GM23338 (cell line): ENCODE data around the gene ADAMTS14. TPM values are rescaled to one million over a fixed set of nuclear protein-coding genes. Genes with fewer than 3 reads are reported as not detected.

Experiments used
- ATAC-seq: fragments of 200-7000 bp; cut with Tn5 transposase; 3 replicates; pipeline ENCODE4 v1.9.1; 2020
- DNase-seq: peaks from one replicate; pipeline ENCODE4 v3.0.0-alpha.2; 2015; ENCODE audit warnings: low spot score
- H2AFZ ChIP-seq: fragments of 200-600 bp; sonication (generic); 2 replicates; pipeline ENCODE4 v1.8.0; 2016; ENCODE audit warnings: antibody characterized with exemption, mild to moderate bottlenecking, moderate library complexity
- H3F3A ChIP-seq: fragments of 200-600 bp; sonication (generic); replicated peaks from 2 replicates; pipeline ENCODE4 v1.8.0; 2017; ENCODE audit warnings: antibody characterized with exemption, mixed run types, low read depth
- H3K27ac ChIP-seq: fragments of 200-600 bp; sonication (generic); 2 replicates; pipeline ENCODE4 v1.6.1; 2016; ENCODE audit warnings: low read depth
- H3K27me3 ChIP-seq: fragments of 200-600 bp; sonication (generic); 2 replicates; pipeline ENCODE4 v1.8.0; 2016; ENCODE audit warnings: mild to moderate bottlenecking, mixed run types, moderate library complexity; ENCODE audit not compliant: insufficient read depth
- H3K36me3 ChIP-seq: fragments of 200-600 bp; sonication (generic); 2 replicates; pipeline ENCODE4 v1.8.0; 2016; ENCODE audit warnings: mild to moderate bottlenecking; ENCODE audit not compliant: insufficient read depth
- H3K4me1 ChIP-seq: fragments of 200-600 bp; sonication (generic); 2 replicates; pipeline ENCODE4 v1.8.0; 2016; ENCODE audit warnings: mild to moderate bottlenecking, moderate library complexity; ENCODE audit not compliant: insufficient read depth
- H3K4me2 ChIP-seq: fragments of 200-600 bp; sonication (generic); 2 replicates; pipeline ENCODE4 v1.7.1; 2017; ENCODE audit warnings: mixed run types
- H3K4me3 ChIP-seq: fragments of 200-600 bp; sonication (generic); 2 replicates; pipeline ENCODE4 v1.6.1; 2016; ENCODE audit warnings: mixed run types
- H3K79me2 ChIP-seq: fragments of 200-600 bp; sonication (generic); replicated peaks from 2 replicates; pipeline ENCODE4 v1.8.0; 2017; ENCODE audit warnings: mild to moderate bottlenecking; ENCODE audit not compliant: insufficient read depth
- H3K9me2 ChIP-seq: fragments of 200-600 bp; sonication (generic); 2 replicates; pipeline ENCODE4 v1.8.0; 2017; ENCODE audit not compliant: insufficient read depth
- H4K20me1 ChIP-seq: fragments of 200-600 bp; sonication (generic); replicated peaks from 2 replicates; pipeline ENCODE4 v1.8.0; 2017; ENCODE audit warnings: mild to moderate bottlenecking; ENCODE audit not compliant: insufficient read depth
- H3K27ac Mint-ChIP-seq: 2 replicates; pipeline ENCODE4 v1.8.0; 2020; ENCODE audit warnings: inconsistent platforms, mild to moderate bottlenecking, moderate library complexity, mixed read lengths
- H3K27me3 Mint-ChIP-seq: 3 replicates; pipeline ENCODE4 v1.8.0; 2022; ENCODE audit warnings: low read depth, mild to moderate bottlenecking, moderate library complexity, mixed read lengths, inconsistent platforms; ENCODE audit not compliant: insufficient read depth, poor library complexity
- H3K36me3 Mint-ChIP-seq: 3 replicates; pipeline ENCODE4 v1.8.0; 2021; ENCODE audit warnings: low read depth, mild to moderate bottlenecking, inconsistent platforms, moderate library complexity, mixed read lengths
- H3K4me1 Mint-ChIP-seq: 3 replicates; pipeline ENCODE4 v1.8.0; 2020; ENCODE audit warnings: mild to moderate bottlenecking, inconsistent platforms, mixed read lengths
- H3K4me3 Mint-ChIP-seq: 3 replicates; pipeline ENCODE4 v1.8.0; 2021; ENCODE audit warnings: moderate library complexity, mild to moderate bottlenecking, inconsistent platforms, mixed read lengths
- H3K9me3 Mint-ChIP-seq: 3 replicates; pipeline ENCODE4 v1.8.0; 2020; ENCODE audit warnings: moderate library complexity, mild to moderate bottlenecking, inconsistent platforms, mixed read lengths
- CREB1 ChIP-seq: fragments of 250-450 bp; sonication (Bioruptor Pico); IDR thresholded peaks from 2 replicates; pipeline ENCODE4 v1.5.0; 2020; ENCODE audit warnings: low read depth, mild to moderate bottlenecking, moderate library complexity
- EZH2 ChIP-seq: fragments of 200-600 bp; sonication (generic); IDR thresholded peaks from one replicate; pipeline ENCODE4 v1.8.0; 2017; ENCODE audit warnings: antibody characterized with exemption, mild to moderate bottlenecking, low read depth; ENCODE audit not compliant: unreplicated experiment
- EZH2phosphoT487 ChIP-seq: fragments of 200-600 bp; sonication (generic); IDR thresholded peaks from one replicate; pipeline ENCODE4 v1.8.1; 2018; ENCODE audit warnings: antibody characterized with exemption; ENCODE audit not compliant: unreplicated experiment
- JUNB ChIP-seq: IDR thresholded peaks from one replicate; pipeline ENCODE4 v1.6.1; 2016; ENCODE audit warnings: antibody characterized with exemption; ENCODE audit not compliant: unreplicated experiment
- NANOG ChIP-seq: IDR thresholded peaks from 2 replicates; pipeline ENCODE4 v1.6.1; 2016; ENCODE audit warnings: antibody characterized with exemption, borderline replicate concordance
- POLR2AphosphoS5 ChIP-seq: IDR thresholded peaks from 2 replicates; pipeline ENCODE4 v1.6.1; 2016; ENCODE audit warnings: antibody characterized with exemption, low read depth
- STAT1 ChIP-seq: IDR thresholded peaks from one replicate; pipeline ENCODE4 v1.6.1; 2016; ENCODE audit warnings: antibody characterized with exemption; ENCODE audit not compliant: unreplicated experiment
- ZNF114 ChIP-seq: fragments of 250-450 bp; sonication (Bioruptor Pico); IDR thresholded peaks from 2 replicates; pipeline ENCODE4 v1.5.0; 2020; ENCODE audit warnings: mild to moderate bottlenecking, moderate library complexity
- ZNF331 ChIP-seq: fragments of 250-450 bp; sonication (Bioruptor Pico); IDR thresholded peaks from 2 replicates; pipeline ENCODE4 v1.5.0; 2020; ENCODE audit warnings: low read depth, mild to moderate bottlenecking, moderate library complexity
- polyA plus RNA-seq: library from polyadenylated mRNA; unstranded; fragments of >200 nt; fragmentation: Nextera tagmentation; extraction: Ambion mirVana; gene quantifications from 2 replicates; pipeline ENCODE4 v1.2.1, GENCODE V29; 2016
- total RNA-seq: library from RNA; depleted of rRNA; stranded (reverse); fragments of >200 nt; shearing (Covaris generic); gene quantifications from 2 replicates; pipeline ENCODE4 v1.2.3, GENCODE V29; 2014
- TF ChIP-seq, protein P1 (sequence below): IDR thresholded peaks from 2 replicates; pipeline ENCODE4 v1.6.1; 2016; ENCODE audit warnings: antibody characterized with exemption
- TF ChIP-seq, protein P2 (sequence below), 2 experiments: fragments of 200-600 bp in 1 of 2; sonication (generic) in 1 of 2; conservative IDR thresholded peaks; 2 replicates each; pipeline versions ENCODE4 v1.5.1 to v1.6.1; 2016 to 2017; ENCODE audit warnings: antibody characterized with exemption in 2 of 2, low read depth in 2 of 2, mild to moderate bottlenecking in 2 of 2, moderate library complexity in 1 of 2
- TF ChIP-seq, protein P3 (sequence below): IDR thresholded peaks from one replicate; pipeline ENCODE4 v1.6.1; 2018; ENCODE audit warnings: antibody characterized with exemption; ENCODE audit not compliant: unreplicated experiment
- TF ChIP-seq, protein P4 (sequence below): fragments of 250-450 bp; sonication (Bioruptor Pico); IDR thresholded peaks from 2 replicates; pipeline ENCODE4 v1.5.0; 2020; ENCODE audit warnings: mild to moderate bottlenecking, moderate library complexity

The ADAMTS14 gene
- total and polyA plus RNA-seq, 2 experiments from 2014 or later = 1.9 to 2.1 TPM

DNA sequence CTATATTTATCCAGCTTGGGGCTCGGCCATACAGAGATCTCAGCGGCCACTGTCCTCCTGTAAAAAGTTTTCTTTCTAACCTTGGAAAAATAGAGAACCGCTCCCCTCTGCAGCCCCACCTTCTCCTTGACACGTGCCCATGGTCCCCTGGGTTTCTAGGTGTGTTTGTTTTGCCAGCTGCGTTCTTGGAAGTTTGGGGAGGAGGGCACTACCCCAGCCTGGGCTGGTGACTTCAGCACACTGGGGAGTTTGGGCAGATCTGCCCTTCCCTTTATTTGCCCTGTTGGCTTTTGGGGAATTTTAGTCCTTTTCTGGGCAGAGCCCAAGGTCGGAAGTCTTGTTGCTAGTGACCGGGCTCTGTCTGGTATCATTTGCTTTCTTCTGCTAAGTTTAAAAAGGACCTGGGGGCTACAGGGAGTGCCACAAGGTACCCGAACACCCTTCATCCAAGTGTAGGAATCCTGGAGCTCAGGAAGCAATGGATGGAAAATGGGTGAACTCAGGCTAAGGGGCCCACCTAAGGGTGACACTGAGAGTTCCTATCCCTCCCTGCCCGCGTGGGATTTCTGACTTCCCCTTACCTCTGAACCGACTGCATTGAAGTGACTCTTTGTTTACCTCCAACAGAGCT, 1.7 kb downstream of the ADAMTS14 start:
- H3K9me2 ChIP-seq = no peaks in the 10 kb centered on the region
- H3K27ac Mint-ChIP-seq = no peak overlapping the region
- no peak for ATAC-seq
- no peak overlapping the region for H3K4me2 ChIP-seq
- no peaks in the 10 kb centered on the region for H3K36me3 ChIP-seq
- H3K4me1 ChIP-seq = peaks cover 5% of the 10 kb centered on the region; the same call in 1 of the 2 replicates
- H4K20me1 ChIP-seq = no peaks in the 10 kb centered on the region
- TF ChIP-seq ZNF114 (CRISPR knock-in tag) = no peak
- no peak for TF ChIP-seq ZNF331 (CRISPR knock-in tag)
- TF ChIP-seq, protein P1, sequence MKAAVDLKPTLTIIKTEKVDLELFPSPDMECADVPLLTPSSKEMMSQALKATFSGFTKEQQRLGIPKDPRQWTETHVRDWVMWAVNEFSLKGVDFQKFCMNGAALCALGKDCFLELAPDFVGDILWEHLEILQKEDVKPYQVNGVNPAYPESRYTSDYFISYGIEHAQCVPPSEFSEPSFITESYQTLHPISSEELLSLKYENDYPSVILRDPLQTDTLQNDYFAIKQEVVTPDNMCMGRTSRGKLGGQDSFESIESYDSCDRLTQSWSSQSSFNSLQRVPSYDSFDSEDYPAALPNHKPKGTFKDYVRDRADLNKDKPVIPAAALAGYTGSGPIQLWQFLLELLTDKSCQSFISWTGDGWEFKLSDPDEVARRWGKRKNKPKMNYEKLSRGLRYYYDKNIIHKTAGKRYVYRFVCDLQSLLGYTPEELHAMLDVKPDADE = no peak
- TF ChIP-seq, protein P2, sequence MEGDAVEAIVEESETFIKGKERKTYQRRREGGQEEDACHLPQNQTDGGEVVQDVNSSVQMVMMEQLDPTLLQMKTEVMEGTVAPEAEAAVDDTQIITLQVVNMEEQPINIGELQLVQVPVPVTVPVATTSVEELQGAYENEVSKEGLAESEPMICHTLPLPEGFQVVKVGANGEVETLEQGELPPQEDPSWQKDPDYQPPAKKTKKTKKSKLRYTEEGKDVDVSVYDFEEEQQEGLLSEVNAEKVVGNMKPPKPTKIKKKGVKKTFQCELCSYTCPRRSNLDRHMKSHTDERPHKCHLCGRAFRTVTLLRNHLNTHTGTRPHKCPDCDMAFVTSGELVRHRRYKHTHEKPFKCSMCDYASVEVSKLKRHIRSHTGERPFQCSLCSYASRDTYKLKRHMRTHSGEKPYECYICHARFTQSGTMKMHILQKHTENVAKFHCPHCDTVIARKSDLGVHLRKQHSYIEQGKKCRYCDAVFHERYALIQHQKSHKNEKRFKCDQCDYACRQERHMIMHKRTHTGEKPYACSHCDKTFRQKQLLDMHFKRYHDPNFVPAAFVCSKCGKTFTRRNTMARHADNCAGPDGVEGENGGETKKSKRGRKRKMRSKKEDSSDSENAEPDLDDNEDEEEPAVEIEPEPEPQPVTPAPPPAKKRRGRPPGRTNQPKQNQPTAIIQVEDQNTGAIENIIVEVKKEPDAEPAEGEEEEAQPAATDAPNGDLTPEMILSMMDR (conservative IDR thresholded peaks at IDR 0.05; ENCODE audit: low read depth in 2 of 2) = no peak
- TF ChIP-seq EZH2phosphoT487 = no peak
- TF ChIP-seq, protein P3, sequence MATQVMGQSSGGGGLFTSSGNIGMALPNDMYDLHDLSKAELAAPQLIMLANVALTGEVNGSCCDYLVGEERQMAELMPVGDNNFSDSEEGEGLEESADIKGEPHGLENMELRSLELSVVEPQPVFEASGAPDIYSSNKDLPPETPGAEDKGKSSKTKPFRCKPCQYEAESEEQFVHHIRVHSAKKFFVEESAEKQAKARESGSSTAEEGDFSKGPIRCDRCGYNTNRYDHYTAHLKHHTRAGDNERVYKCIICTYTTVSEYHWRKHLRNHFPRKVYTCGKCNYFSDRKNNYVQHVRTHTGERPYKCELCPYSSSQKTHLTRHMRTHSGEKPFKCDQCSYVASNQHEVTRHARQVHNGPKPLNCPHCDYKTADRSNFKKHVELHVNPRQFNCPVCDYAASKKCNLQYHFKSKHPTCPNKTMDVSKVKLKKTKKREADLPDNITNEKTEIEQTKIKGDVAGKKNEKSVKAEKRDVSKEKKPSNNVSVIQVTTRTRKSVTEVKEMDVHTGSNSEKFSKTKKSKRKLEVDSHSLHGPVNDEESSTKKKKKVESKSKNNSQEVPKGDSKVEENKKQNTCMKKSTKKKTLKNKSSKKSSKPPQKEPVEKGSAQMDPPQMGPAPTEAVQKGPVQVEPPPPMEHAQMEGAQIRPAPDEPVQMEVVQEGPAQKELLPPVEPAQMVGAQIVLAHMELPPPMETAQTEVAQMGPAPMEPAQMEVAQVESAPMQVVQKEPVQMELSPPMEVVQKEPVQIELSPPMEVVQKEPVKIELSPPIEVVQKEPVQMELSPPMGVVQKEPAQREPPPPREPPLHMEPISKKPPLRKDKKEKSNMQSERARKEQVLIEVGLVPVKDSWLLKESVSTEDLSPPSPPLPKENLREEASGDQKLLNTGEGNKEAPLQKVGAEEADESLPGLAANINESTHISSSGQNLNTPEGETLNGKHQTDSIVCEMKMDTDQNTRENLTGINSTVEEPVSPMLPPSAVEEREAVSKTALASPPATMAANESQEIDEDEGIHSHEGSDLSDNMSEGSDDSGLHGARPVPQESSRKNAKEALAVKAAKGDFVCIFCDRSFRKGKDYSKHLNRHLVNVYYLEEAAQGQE = no peak
- no peak for TF ChIP-seq STAT1
- TF ChIP-seq, protein P4, sequence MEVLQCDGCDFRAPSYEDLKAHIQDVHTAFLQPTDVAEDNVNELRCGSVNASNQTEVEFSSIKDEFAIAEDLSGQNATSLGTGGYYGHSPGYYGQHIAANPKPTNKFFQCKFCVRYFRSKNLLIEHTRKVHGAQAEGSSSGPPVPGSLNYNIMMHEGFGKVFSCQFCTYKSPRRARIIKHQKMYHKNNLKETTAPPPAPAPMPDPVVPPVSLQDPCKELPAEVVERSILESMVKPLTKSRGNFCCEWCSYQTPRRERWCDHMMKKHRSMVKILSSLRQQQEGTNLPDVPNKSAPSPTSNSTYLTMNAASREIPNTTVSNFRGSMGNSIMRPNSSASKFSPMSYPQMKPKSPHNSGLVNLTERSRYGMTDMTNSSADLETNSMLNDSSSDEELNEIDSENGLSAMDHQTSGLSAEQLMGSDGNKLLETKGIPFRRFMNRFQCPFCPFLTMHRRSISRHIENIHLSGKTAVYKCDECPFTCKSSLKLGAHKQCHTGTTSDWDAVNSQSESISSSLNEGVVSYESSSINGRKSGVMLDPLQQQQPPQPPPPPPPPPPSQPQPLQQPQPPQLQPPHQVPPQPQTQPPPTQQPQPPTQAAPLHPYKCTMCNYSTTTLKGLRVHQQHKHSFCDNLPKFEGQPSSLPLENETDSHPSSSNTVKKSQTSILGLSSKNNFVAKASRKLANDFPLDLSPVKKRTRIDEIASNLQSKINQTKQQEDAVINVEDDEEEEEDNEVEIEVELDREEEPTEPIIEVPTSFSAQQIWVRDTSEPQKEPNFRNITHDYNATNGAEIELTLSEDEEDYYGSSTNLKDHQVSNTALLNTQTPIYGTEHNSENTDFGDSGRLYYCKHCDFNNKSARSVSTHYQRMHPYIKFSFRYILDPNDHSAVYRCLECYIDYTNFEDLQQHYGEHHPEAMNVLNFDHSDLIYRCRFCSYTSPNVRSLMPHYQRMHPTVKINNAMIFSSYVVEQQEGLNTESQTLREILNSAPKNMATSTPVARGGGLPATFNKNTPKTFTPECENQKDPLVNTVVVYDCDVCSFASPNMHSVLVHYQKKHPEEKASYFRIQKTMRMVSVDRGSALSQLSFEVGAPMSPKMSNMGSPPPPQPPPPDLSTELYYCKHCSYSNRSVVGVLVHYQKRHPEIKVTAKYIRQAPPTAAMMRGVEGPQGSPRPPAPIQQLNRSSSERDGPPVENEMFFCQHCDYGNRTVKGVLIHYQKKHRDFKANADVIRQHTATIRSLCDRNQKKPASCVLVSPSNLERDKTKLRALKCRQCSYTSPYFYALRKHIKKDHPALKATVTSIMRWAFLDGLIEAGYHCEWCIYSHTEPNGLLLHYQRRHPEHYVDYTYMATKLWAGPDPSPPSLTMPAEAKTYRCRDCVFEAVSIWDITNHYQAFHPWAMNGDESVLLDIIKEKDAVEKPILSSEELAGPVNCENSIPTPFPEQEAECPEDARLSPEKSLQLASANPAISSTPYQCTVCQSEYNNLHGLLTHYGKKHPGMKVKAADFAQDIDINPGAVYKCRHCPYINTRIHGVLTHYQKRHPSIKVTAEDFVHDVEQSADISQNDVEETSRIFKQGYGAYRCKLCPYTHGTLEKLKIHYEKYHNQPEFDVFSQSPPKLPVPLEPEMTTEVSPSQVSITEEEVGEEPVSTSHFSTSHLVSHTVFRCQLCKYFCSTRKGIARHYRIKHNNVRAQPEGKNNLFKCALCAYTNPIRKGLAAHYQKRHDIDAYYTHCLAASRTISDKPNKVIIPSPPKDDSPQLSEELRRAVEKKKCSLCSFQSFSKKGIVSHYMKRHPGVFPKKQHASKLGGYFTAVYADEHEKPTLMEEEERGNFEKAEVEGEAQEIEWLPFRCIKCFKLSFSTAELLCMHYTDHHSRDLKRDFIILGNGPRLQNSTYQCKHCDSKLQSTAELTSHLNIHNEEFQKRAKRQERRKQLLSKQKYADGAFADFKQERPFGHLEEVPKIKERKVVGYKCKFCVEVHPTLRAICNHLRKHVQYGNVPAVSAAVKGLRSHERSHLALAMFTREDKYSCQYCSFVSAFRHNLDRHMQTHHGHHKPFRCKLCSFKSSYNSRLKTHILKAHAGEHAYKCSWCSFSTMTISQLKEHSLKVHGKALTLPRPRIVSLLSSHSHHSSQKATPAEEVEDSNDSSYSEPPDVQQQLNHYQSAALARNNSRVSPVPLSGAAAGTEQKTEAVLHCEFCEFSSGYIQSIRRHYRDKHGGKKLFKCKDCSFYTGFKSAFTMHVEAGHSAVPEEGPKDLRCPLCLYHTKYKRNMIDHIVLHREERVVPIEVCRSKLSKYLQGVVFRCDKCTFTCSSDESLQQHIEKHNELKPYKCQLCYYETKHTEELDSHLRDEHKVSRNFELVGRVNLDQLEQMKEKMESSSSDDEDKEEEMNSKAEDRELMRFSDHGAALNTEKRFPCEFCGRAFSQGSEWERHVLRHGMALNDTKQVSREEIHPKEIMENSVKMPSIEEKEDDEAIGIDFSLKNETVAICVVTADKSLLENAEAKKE (CRISPR knock-in tag) = no peak
- TF ChIP-seq EZH2 = no peak
- TF ChIP-seq NANOG = no peak
- no peak for TF ChIP-seq CREB1 (CRISPR knock-in tag)
- TF ChIP-seq POLR2AphosphoS5 = no peak
- no peak for TF ChIP-seq JUNB
- no peak overlapping the region for H3K4me3 ChIP-seq
- H3K27ac ChIP-seq = no peak overlapping the region
- DNase-seq = no peak
- peaks cover 3% of the 10 kb centered on the region; the same call in 2 of the 3 replicates for H3K9me3 Mint-ChIP-seq
- no peaks in the 10 kb centered on the region for H3K79me2 ChIP-seq
- H3K27me3 Mint-ChIP-seq = peaks cover 26% of the 10 kb centered on the region
- peaks cover 15% of the 10 kb centered on the region for H3K4me1 Mint-ChIP-seq
- H3K27me3 ChIP-seq = peaks cover 24% of the 10 kb centered on the region
- peaks cover 11% of the 10 kb centered on the region; the same call in 1 of the 2 replicates for H3F3A ChIP-seq
- H3K36me3 Mint-ChIP-seq = peaks cover 5% of the 10 kb centered on the region; the same call in 1 of the 3 replicates
- no peak overlapping the region for H2AFZ ChIP-seq
- no peak overlapping the region for H3K4me3 Mint-ChIP-seq
